ELR (cell line): ENCODE results near the gene STK38.
"Not testable (repeated sequence)": the region's sequence is repeated elsewhere in the genome, so short reads cannot be mapped to it uniquely, and the experiment has no call there.

Source experiments
- DNase-seq: peaks from one replicate; pipeline ENCODE4 v3.0.0-alpha.2; 2015; ENCODE audit warnings: low read depth

Gene STK38

GRCh38 chr6:36487698-36488097 is 59.6 kb downstream of the STK38 start:
- no peak for DNase-seq

- DNase-seq: no peak
Observed at GRCh38 chr6:36484736-36485135, 62.5 kb downstream of the STK38 start.

- DNase-seq: not testable (repeated sequence)
Observed at GRCh38 chr6:36483326-36483725, 64.0 kb downstream of the STK38 start.

GRCh38 chr6:36479256-36479655 is 68.0 kb downstream of the STK38 start:
- no peak for DNase-seq

- no peak for DNase-seq
Observed at GRCh38 chr6:36478051-36478526, 69.2 kb downstream of the STK38 start.

- no peak for DNase-seq
Observed at GRCh38 chr6:36469946-36470345, 77.3 kb downstream of the STK38 start.

- DNase-seq: no peak
Observed at GRCh38 chr6:36469148-36469661, 78.1 kb downstream of the STK38 start.

- DNase-seq: no peak
Observed at GRCh38 chr6:36467625-36468024, 79.7 kb downstream of the STK38 start.

- no peak for DNase-seq
Observed at GRCh38 chr6:36464233-36464632, 83.0 kb downstream of the STK38 start.

- DNase-seq: peak; percentile 33
Observed at GRCh38 chr6:36463676-36464075, 83.6 kb downstream of the STK38 start.

- no peak for DNase-seq
Observed at GRCh38 chr6:36461646-36462045, 85.6 kb downstream of the STK38 start.

- DNase-seq: no peak
Observed at GRCh38 chr6:36460916-36461315, 86.4 kb downstream of the STK38 start.

- no peak for DNase-seq
Observed at GRCh38 chr6:36459501-36459900, 87.8 kb downstream of the STK38 start.

GRCh38 chr6:36455486-36456027 is 91.7 kb downstream of the STK38 start:
- no peak for DNase-seq

- not testable (repeated sequence) for DNase-seq
Observed at GRCh38 chr6:36452897-36453296, 94.4 kb downstream of the STK38 start.

GRCh38 chr6:36449173-36449572 is 98.1 kb downstream of the STK38 start:
- DNase-seq: not testable (repeated sequence)

GRCh38 chr6:36445621-36446020 is 101.7 kb downstream of the STK38 start:
- DNase-seq: no peak

- DNase-seq: peak; percentile 53
Observed at GRCh38 chr6:36444470-36444869, 102.8 kb downstream of the STK38 start.
